T-helper 17 cell (primary cell): Measurements from ENCODE around the gene SLC2A4RG. TPM values are rescaled to one million over a fixed set of nuclear protein-coding genes. Genes with fewer than 3 reads are reported as not detected.

Experiments
- ATAC-seq: fragments of 150-1000 bp; cut with Tn5 transposase; 2 replicates; pipeline ENCODE4 v1.10.0; 2021; ENCODE audit warnings: mild to moderate bottlenecking, moderate library complexity
- DNase-seq, 3 donors: peaks; one replicate each; pipeline versions ENCODE4 v3.0.0 to v3.0.0-alpha.2; 2020 to 2021
- H3K9me3 ChIP-seq: one replicate; pipeline ENCODE4 v1.7.0; 2013; ENCODE audit warnings: low read length, mild to moderate bottlenecking; ENCODE audit not compliant: control insufficient read depth, poor library complexity, severe bottlenecking
- H3K27ac Mint-ChIP-seq: one replicate; pipeline ENCODE4 v1.8.0; 2022; ENCODE audit warnings: mild to moderate bottlenecking, moderate library complexity, mixed read lengths
- H3K27me3 Mint-ChIP-seq: one replicate; pipeline ENCODE4 v1.8.0; 2022; ENCODE audit warnings: mixed read lengths
- H3K36me3 Mint-ChIP-seq: one replicate; pipeline ENCODE4 v1.8.0; 2022; ENCODE audit warnings: low read depth, mixed read lengths
- H3K4me1 Mint-ChIP-seq: one replicate; pipeline ENCODE4 v1.8.0; 2022; ENCODE audit warnings: mild to moderate bottlenecking, mixed read lengths
- H3K4me3 Mint-ChIP-seq: one replicate; pipeline ENCODE4 v1.8.0; 2022; ENCODE audit warnings: mild to moderate bottlenecking, moderate library complexity, mixed read lengths
- total RNA-seq, 4 donors: library from RNA in 2 of 4; stranded (reverse) in 2 of 4; gene quantifications; one replicate each; pipeline ENCODE4 v1.2.3 and lab custom pipeline; 2022 to 2026

Gene SLC2A4RG
- total RNA-seq, 2 donors from 2014 or later, result 98.1 to 103 TPM

- H3K27ac Mint-ChIP-seq, result peak overlapping the region; percentile 79
- peak in 2 of 3 donors; percentile 47 to 61 for DNase-seq
- H3K4me3 Mint-ChIP-seq, result peak overlapping the region; percentile 92
- H3K27me3 Mint-ChIP-seq, result no peaks in the 10 kb centered on the region
- peaks cover 3% of the 10 kb centered on the region for H3K36me3 Mint-ChIP-seq
- H3K4me1 Mint-ChIP-seq, result peaks cover 16% of the 10 kb centered on the region
- no peaks in the 10 kb centered on the region for H3K9me3 ChIP-seq
- ATAC-seq, result peak; percentile 44
Measured at GRCh38 chr20:63736893-63737694, 2.5 kb upstream of the SLC2A4RG start.

GRCh38 chr20:63737695-63737944 is 2.0 kb upstream of the SLC2A4RG start:
- Mint-ChIP-seq H3K36me3 (peaks cover 3% of the 10 kb centered on the region), H3K4me1 (peaks cover 16% of the 10 kb centered on the region), H3K27me3 (no peaks in the 10 kb centered on the region), H3K4me3 (peak overlapping the region; percentile 92), H3K27ac (no peak overlapping the region)
- ATAC-seq (no peak), DNase-seq (no peak)
- H3K9me3 ChIP-seq, result no peaks in the 10 kb centered on the region

GRCh38 chr20:63737945-63738686 is 1.5 kb upstream of the SLC2A4RG start:
- H3K36me3 Mint-ChIP-seq, result peaks cover 3% of the 10 kb centered on the region
- DNase-seq, result peak in 2 of 3 donors; percentile 34 to 47
- ATAC-seq, result peak; percentile 14
- H3K27me3 Mint-ChIP-seq, result no peaks in the 10 kb centered on the region
- H3K27ac Mint-ChIP-seq, result peak overlapping the region; percentile 39
- H3K4me3 Mint-ChIP-seq, result peak overlapping the region; percentile 92
- H3K4me1 Mint-ChIP-seq, result peaks cover 16% of the 10 kb centered on the region
- no peaks in the 10 kb centered on the region for H3K9me3 ChIP-seq

- H3K36me3 Mint-ChIP-seq, result peaks cover 3% of the 10 kb centered on the region
- H3K9me3 ChIP-seq, result no peaks in the 10 kb centered on the region
- peak overlapping the region; percentile 92 for H3K4me3 Mint-ChIP-seq
- H3K4me1 Mint-ChIP-seq, result peaks cover 16% of the 10 kb centered on the region
- ATAC-seq, result no peak
- peak in 1 of 3 donors; percentile 31 for DNase-seq
- peak overlapping the region; percentile 39 for H3K27ac Mint-ChIP-seq
- no peaks in the 10 kb centered on the region for H3K27me3 Mint-ChIP-seq
Measured at GRCh38 chr20:63738687-63739129, 868 bp upstream of the SLC2A4RG start.

GRCh38 chr20:63740070-63740626 is 572 bp downstream of the SLC2A4RG start:
- ATAC-seq (peak; percentile 4), DNase-seq (peak in 2 of 3 donors; percentile 67 to 68)
- no peaks in the 10 kb centered on the region for H3K27me3 Mint-ChIP-seq
- H3K9me3 ChIP-seq, result no peaks in the 10 kb centered on the region
- H3K4me3 Mint-ChIP-seq, result peak overlapping the region; percentile 74
- no peaks in the 10 kb centered on the region for H3K36me3 Mint-ChIP-seq
- no peak overlapping the region for H3K27ac Mint-ChIP-seq
- H3K4me1 Mint-ChIP-seq, result peaks cover 14% of the 10 kb centered on the region

GRCh38 chr20:63740627-63741353 is 1.2 kb downstream of the SLC2A4RG start:
- DNase-seq (no peak), ATAC-seq (peak; percentile 16)
- H3K27ac Mint-ChIP-seq, result no peak overlapping the region
- peak overlapping the region; percentile 74 for H3K4me3 Mint-ChIP-seq
- H3K27me3 Mint-ChIP-seq, result no peaks in the 10 kb centered on the region
- peaks cover 9% of the 10 kb centered on the region for H3K4me1 Mint-ChIP-seq
- no peaks in the 10 kb centered on the region for H3K9me3 ChIP-seq
- H3K36me3 Mint-ChIP-seq, result no peaks in the 10 kb centered on the region

GRCh38 chr20:63741354-63741675 is 1.7 kb downstream of the SLC2A4RG start:
- no peak for ATAC-seq
- no peak overlapping the region for H3K27ac Mint-ChIP-seq

GRCh38 chr20:63741676-63742380 is 2.3 kb downstream of the SLC2A4RG start:
- Mint-ChIP-seq H3K4me3 (peak overlapping the region; percentile 74), H3K36me3 (no peaks in the 10 kb centered on the region), H3K27me3 (no peaks in the 10 kb centered on the region), H3K27ac (no peak overlapping the region), H3K4me1 (peaks cover 2% of the 10 kb centered on the region)
- DNase-seq (no peak), ATAC-seq (no peak)
- H3K9me3 ChIP-seq, result no peaks in the 10 kb centered on the region

More at GRCh38 chr20:63741354-63741675, 1.7 kb downstream of the SLC2A4RG start:
- no peaks in the 10 kb centered on the region for H3K9me3 ChIP-seq
- Mint-ChIP-seq H3K4me1 (peaks cover 4% of the 10 kb centered on the region), H3K27me3 (no peaks in the 10 kb centered on the region), H3K36me3 (no peaks in the 10 kb centered on the region), H3K4me3 (peak overlapping the region; percentile 74)
- DNase-seq, result no peak

GRCh38 chr20:63742381-63743024 is 2.9 kb downstream of the SLC2A4RG start:
- peaks cover 2% of the 10 kb centered on the region for H3K4me1 Mint-ChIP-seq
- ATAC-seq (no peak), DNase-seq (no peak)
- no peaks in the 10 kb centered on the region for H3K36me3 Mint-ChIP-seq
- H3K4me3 Mint-ChIP-seq, result no peak overlapping the region
- no peaks in the 10 kb centered on the region for H3K9me3 ChIP-seq
- no peak overlapping the region for H3K27ac Mint-ChIP-seq
- no peaks in the 10 kb centered on the region for H3K27me3 Mint-ChIP-seq

- Mint-ChIP-seq H3K4me3 (no peak overlapping the region), H3K27ac (no peak overlapping the region), H3K4me1 (peaks cover 2% of the 10 kb centered on the region), H3K27me3 (no peaks in the 10 kb centered on the region), H3K36me3 (no peaks in the 10 kb centered on the region)
- no peaks in the 10 kb centered on the region for H3K9me3 ChIP-seq
- DNase-seq (no peak), ATAC-seq (no peak)
Measured at GRCh38 chr20:63743210-63743970, 3.8 kb downstream of the SLC2A4RG start.

- H3K27ac Mint-ChIP-seq, result no peak overlapping the region
- peaks cover 2% of the 10 kb centered on the region for H3K4me1 Mint-ChIP-seq
- DNase-seq (no peak), ATAC-seq (no peak)
- no peaks in the 10 kb centered on the region for H3K27me3 Mint-ChIP-seq
- H3K4me3 Mint-ChIP-seq, result no peak overlapping the region
- no peaks in the 10 kb centered on the region for H3K36me3 Mint-ChIP-seq
- H3K9me3 ChIP-seq, result no peaks in the 10 kb centered on the region
Measured at GRCh38 chr20:63744158-63744557, 4.6 kb downstream of the SLC2A4RG start.
